ENCODE data around the gene ARMC2.
A peak's percentile ranks its signal among the peaks of the same experiment; 100 is the strongest.
"Not testable (repeated sequence)": the region's sequence is repeated elsewhere in the genome, so short reads cannot be mapped to it uniquely, and the experiment has no call there.

Gene ARMC2

GRCh38 chr6:108890898-108891297, 42.7 kb downstream of the ARMC2 start:
- H3K27me3 ChIP-seq (ENCODE audit: control insufficient read depth in 1 of 2, insufficient read depth in 2 of 2, low read length in 2 of 2); H3K4me1 ChIP-seq (ENCODE audit: insufficient read depth, low read length); H3K4me3 ChIP-seq (ENCODE audit: low read depth in 1 of 2, low read length in 2 of 2); H3K36me3 ChIP-seq (ENCODE audit: insufficient read depth, low read length); H3K9ac ChIP-seq (ENCODE audit: low read length); H3K9me3 ChIP-seq (ENCODE audit: low read length); H3K27ac ChIP-seq (ENCODE audit: low read depth, low read length): not testable (repeated sequence)

GRCh38 chr6:108895571-108895970, 47.3 kb downstream of the ARMC2 start:
- Histone ChIP-seq H3K36me3 (ENCODE audit: insufficient read depth, low read length) (no peaks in the 10 kb centered on the region), H3K4me1 (ENCODE audit: insufficient read depth, low read length) (no peaks in the 10 kb centered on the region), H3K4me3 (ENCODE audit: low read depth in 1 of 2, low read length in 2 of 2) (no peak overlapping the region), H3K9ac (ENCODE audit: low read length) (no peak overlapping the region), H3K27me3 (ENCODE audit: control insufficient read depth in 1 of 2, insufficient read depth in 2 of 2, low read length in 2 of 2) (no peaks in the 10 kb centered on the region), H3K27ac (ENCODE audit: low read depth, low read length) (peak overlapping the region; percentile 32), H3K9me3 (ENCODE audit: low read length) (no peaks in the 10 kb centered on the region)

- no peak overlapping the region for H3K4me3 ChIP-seq (ENCODE audit: low read depth in 1 of 2, low read length in 2 of 2)
- H3K27me3 ChIP-seq (ENCODE audit: control insufficient read depth in 1 of 2, insufficient read depth in 2 of 2, low read length in 2 of 2): no peaks in the 10 kb centered on the region
- no peak overlapping the region for H3K27ac ChIP-seq (ENCODE audit: low read depth, low read length)
- no peaks in the 10 kb centered on the region for H3K36me3 ChIP-seq (ENCODE audit: insufficient read depth, low read length)
- no peak overlapping the region for H3K9ac ChIP-seq (ENCODE audit: low read length)
- H3K4me1 ChIP-seq (ENCODE audit: insufficient read depth, low read length): no peaks in the 10 kb centered on the region
- no peaks in the 10 kb centered on the region for H3K9me3 ChIP-seq (ENCODE audit: low read length)
Observed at GRCh38 chr6:108896111-108896661, 48.0 kb downstream of the ARMC2 start.

GRCh38 chr6:108897371-108897770, 49.1 kb downstream of the ARMC2 start:
- no peaks in the 10 kb centered on the region for H3K27me3 ChIP-seq (ENCODE audit: control insufficient read depth in 1 of 2, insufficient read depth in 2 of 2, low read length in 2 of 2)
- H3K36me3 ChIP-seq (ENCODE audit: insufficient read depth, low read length): no peaks in the 10 kb centered on the region
- H3K27ac ChIP-seq (ENCODE audit: low read depth, low read length): peak overlapping the region; percentile 23
- H3K4me1 ChIP-seq (ENCODE audit: insufficient read depth, low read length): no peaks in the 10 kb centered on the region
- no peak overlapping the region for H3K9ac ChIP-seq (ENCODE audit: low read length)
- no peaks in the 10 kb centered on the region for H3K9me3 ChIP-seq (ENCODE audit: low read length)
- H3K4me3 ChIP-seq (ENCODE audit: low read depth in 1 of 2, low read length in 2 of 2): no peak overlapping the region

GRCh38 chr6:108902382-108902792, 54.2 kb downstream of the ARMC2 start:
- no peak overlapping the region for H3K27ac ChIP-seq (ENCODE audit: low read depth, low read length)
- H3K36me3 ChIP-seq (ENCODE audit: insufficient read depth, low read length): no peaks in the 10 kb centered on the region

GRCh38 chr6:108903796-108904195, 55.6 kb downstream of the ARMC2 start:
- H3K4me1 ChIP-seq (ENCODE audit: insufficient read depth, low read length): no peaks in the 10 kb centered on the region
- no peaks in the 10 kb centered on the region for H3K9me3 ChIP-seq (ENCODE audit: low read length)
- H3K36me3 ChIP-seq (ENCODE audit: insufficient read depth, low read length): no peaks in the 10 kb centered on the region
- no peak overlapping the region for H3K27ac ChIP-seq (ENCODE audit: low read depth, low read length)
- no peaks in the 10 kb centered on the region for H3K27me3 ChIP-seq (ENCODE audit: control insufficient read depth in 1 of 2, insufficient read depth in 2 of 2, low read length in 2 of 2)
- H3K9ac ChIP-seq (ENCODE audit: low read length): no peak overlapping the region
- H3K4me3 ChIP-seq (ENCODE audit: low read depth in 1 of 2, low read length in 2 of 2): no peak overlapping the region

More at GRCh38 chr6:108902382-108902792, 54.2 kb downstream of the ARMC2 start:
- Histone ChIP-seq H3K27me3 (ENCODE audit: control insufficient read depth in 1 of 2, insufficient read depth in 2 of 2, low read length in 2 of 2) (no peaks in the 10 kb centered on the region), H3K9me3 (ENCODE audit: low read length) (no peaks in the 10 kb centered on the region), H3K4me3 (ENCODE audit: low read depth in 1 of 2, low read length in 2 of 2) (no peak overlapping the region), H3K9ac (ENCODE audit: low read length) (no peak overlapping the region), H3K4me1 (ENCODE audit: insufficient read depth, low read length) (no peaks in the 10 kb centered on the region)

- no peaks in the 10 kb centered on the region for H3K36me3 ChIP-seq (ENCODE audit: insufficient read depth, low read length)
- no peak overlapping the region for H3K4me3 ChIP-seq (ENCODE audit: low read depth in 1 of 2, low read length in 2 of 2)
- no peak overlapping the region for H3K27ac ChIP-seq (ENCODE audit: low read depth, low read length)
- H3K9me3 ChIP-seq (ENCODE audit: low read length): no peaks in the 10 kb centered on the region
- H3K9ac ChIP-seq (ENCODE audit: low read length): no peak overlapping the region
- H3K27me3 ChIP-seq (ENCODE audit: control insufficient read depth in 1 of 2, insufficient read depth in 2 of 2, low read length in 2 of 2): no peaks in the 10 kb centered on the region
- no peaks in the 10 kb centered on the region for H3K4me1 ChIP-seq (ENCODE audit: insufficient read depth, low read length)
Observed at GRCh38 chr6:108904741-108905140, 56.5 kb downstream of the ARMC2 start.

- H3K27ac ChIP-seq (ENCODE audit: low read depth, low read length): no peak overlapping the region
- no peak overlapping the region for H3K9ac ChIP-seq (ENCODE audit: low read length)
- peaks cover 3% of the 10 kb centered on the region for H3K4me1 ChIP-seq (ENCODE audit: insufficient read depth, low read length)
- H3K4me3 ChIP-seq (ENCODE audit: low read depth in 1 of 2, low read length in 2 of 2): no peak overlapping the region
- H3K27me3 ChIP-seq (ENCODE audit: control insufficient read depth in 1 of 2, insufficient read depth in 2 of 2, low read length in 2 of 2): no peaks in the 10 kb centered on the region
- H3K9me3 ChIP-seq (ENCODE audit: low read length): no peaks in the 10 kb centered on the region
- no peaks in the 10 kb centered on the region for H3K36me3 ChIP-seq (ENCODE audit: insufficient read depth, low read length)
Observed at GRCh38 chr6:108914235-108915022, 66.2 kb downstream of the ARMC2 start.

- H3K4me1 ChIP-seq (ENCODE audit: insufficient read depth, low read length): peaks cover 4% of the 10 kb centered on the region
- H3K27ac ChIP-seq (ENCODE audit: low read depth, low read length): no peak overlapping the region
- H3K9ac ChIP-seq (ENCODE audit: low read length): no peak overlapping the region
- H3K9me3 ChIP-seq (ENCODE audit: low read length): no peaks in the 10 kb centered on the region
- H3K36me3 ChIP-seq (ENCODE audit: insufficient read depth, low read length): no peaks in the 10 kb centered on the region
- no peak overlapping the region for H3K4me3 ChIP-seq (ENCODE audit: low read depth in 1 of 2, low read length in 2 of 2)
- no peaks in the 10 kb centered on the region for H3K27me3 ChIP-seq (ENCODE audit: control insufficient read depth in 1 of 2, insufficient read depth in 2 of 2, low read length in 2 of 2)
Observed at GRCh38 chr6:108915258-108915657, 67.0 kb downstream of the ARMC2 start.

- no peaks in the 10 kb centered on the region for H3K9me3 ChIP-seq (ENCODE audit: low read length)
- peaks cover 13% of the 10 kb centered on the region for H3K4me1 ChIP-seq (ENCODE audit: insufficient read depth, low read length)
- no peaks in the 10 kb centered on the region for H3K27me3 ChIP-seq (ENCODE audit: control insufficient read depth in 1 of 2, insufficient read depth in 2 of 2, low read length in 2 of 2)
- no peaks in the 10 kb centered on the region for H3K36me3 ChIP-seq (ENCODE audit: insufficient read depth, low read length)
- no peak overlapping the region for H3K27ac ChIP-seq (ENCODE audit: low read depth, low read length)
- no peak overlapping the region for H3K9ac ChIP-seq (ENCODE audit: low read length)
- H3K4me3 ChIP-seq (ENCODE audit: low read depth in 1 of 2, low read length in 2 of 2): no peak overlapping the region
Observed at GRCh38 chr6:108916026-108916686, 67.9 kb downstream of the ARMC2 start.

- Histone ChIP-seq H3K9me3 (ENCODE audit: low read length) (no peaks in the 10 kb centered on the region), H3K4me3 (ENCODE audit: low read depth in 1 of 2, low read length in 2 of 2) (no peak overlapping the region), H3K27ac (ENCODE audit: low read depth, low read length) (no peak overlapping the region), H3K36me3 (ENCODE audit: insufficient read depth, low read length) (no peaks in the 10 kb centered on the region), H3K27me3 (ENCODE audit: control insufficient read depth in 1 of 2, insufficient read depth in 2 of 2, low read length in 2 of 2) (no peaks in the 10 kb centered on the region), H3K4me1 (ENCODE audit: insufficient read depth, low read length) (peaks cover 19% of the 10 kb centered on the region), H3K9ac (ENCODE audit: low read length) (no peak overlapping the region)
Observed at GRCh38 chr6:108920751-108921150, 72.5 kb downstream of the ARMC2 start.

Measured in muscle layer of colon (tissue), 2 donors.